Neural progenitor cell (in vitro differentiated cells): Measurements from ENCODE around the gene ATP10D. TPM values are rescaled to one million over a fixed set of nuclear protein-coding genes. Genes with fewer than 3 reads are reported as not detected.

ENCODE experiments used
- DNase-seq: peaks from one replicate; pipeline ENCODE4 v3.0.0-alpha.2; 2016; ENCODE audit warnings: low spot score
- H2AFZ ChIP-seq: fragments of 200-600 bp; sonication (generic); replicated peaks from 2 replicates; pipeline ENCODE4 v1.6.1; 2016; ENCODE audit warnings: antibody characterized with exemption
- H3F3A ChIP-seq: fragments of 200-600 bp; sonication (generic); 2 replicates; pipeline ENCODE4 v1.6.1; 2016; ENCODE audit warnings: antibody characterized with exemption, low read depth
- H3K27ac ChIP-seq: fragments of 200-600 bp; sonication (generic); 2 replicates; pipeline ENCODE4 v1.5.1; 2016; ENCODE audit warnings: mild to moderate bottlenecking
- H3K27me3 ChIP-seq: fragments of 200-600 bp; sonication (generic); 2 replicates; pipeline ENCODE4 v1.6.1; 2016; ENCODE audit warnings: mild to moderate bottlenecking, moderate library complexity
- H3K36me3 ChIP-seq: fragments of 200-600 bp; sonication (generic); 2 replicates; pipeline ENCODE4 v1.5.1; 2016
- H3K4me1 ChIP-seq: fragments of 200-600 bp; sonication (generic); 2 replicates; pipeline ENCODE4 v1.6.1; 2016; ENCODE audit warnings: mixed run types
- H3K4me2 ChIP-seq: fragments of 200-600 bp; sonication (generic); 2 replicates; pipeline ENCODE4 v1.6.1; 2016
- H3K4me3 ChIP-seq: fragments of 200-600 bp; sonication (generic); 2 replicates; pipeline ENCODE4 v1.5.1; 2016
- H3K79me2 ChIP-seq: fragments of 200-600 bp; sonication (generic); 2 replicates; pipeline ENCODE4 v1.6.1; 2016; ENCODE audit warnings: low read depth
- H3K9ac ChIP-seq: fragments of 200-600 bp; sonication (generic); 2 replicates; pipeline ENCODE4 v1.6.1; 2016
- H3K9me3 ChIP-seq: fragments of 200-600 bp; sonication (generic); 2 replicates; pipeline ENCODE4 v1.5.1; 2016; ENCODE audit warnings: low read depth
- H4K20me1 ChIP-seq: fragments of 200-600 bp; sonication (generic); 2 replicates; pipeline ENCODE4 v1.6.1; 2016; ENCODE audit warnings: low read depth
- H3K27ac Mint-ChIP-seq: 3 replicates; pipeline ENCODE4 v1.8.0; 2021; ENCODE audit warnings: mixed read lengths
- H3K27me3 Mint-ChIP-seq: 2 replicates; pipeline ENCODE4 v1.8.0; 2022; ENCODE audit warnings: low read depth, mild to moderate bottlenecking, inconsistent platforms, moderate library complexity, mixed read lengths; ENCODE audit not compliant: insufficient read depth
- H3K36me3 Mint-ChIP-seq: 3 replicates; pipeline ENCODE4 v1.8.0; 2021; ENCODE audit warnings: mixed read lengths
- H3K4me1 Mint-ChIP-seq: 3 replicates; pipeline ENCODE4 v1.8.0; 2021; ENCODE audit warnings: mixed read lengths
- H3K4me3 Mint-ChIP-seq: 3 replicates; pipeline ENCODE4 v1.8.0; 2021; ENCODE audit warnings: mild to moderate bottlenecking, moderate library complexity, mixed read lengths
- H3K9me3 Mint-ChIP-seq: 3 replicates; pipeline ENCODE4 v1.8.0; 2020; ENCODE audit warnings: mixed read lengths
- EZH2 ChIP-seq: fragments of 200-600 bp; sonication (generic); IDR thresholded peaks from 2 replicates; pipeline ENCODE4 v1.6.1; 2017; ENCODE audit warnings: antibody characterized with exemption, mild to moderate bottlenecking, moderate library complexity
- EZH2phosphoT487 ChIP-seq: fragments of 200-600 bp; sonication (generic); IDR thresholded peaks from 2 replicates; pipeline ENCODE4 v1.6.1; 2017; ENCODE audit warnings: antibody characterized with exemption
- total RNA-seq: library from RNA; depleted of rRNA; stranded (reverse); fragments of >200 nt; gene quantifications from 2 replicates; pipeline ENCODE4 v1.2.3, GENCODE V29; 2015; ENCODE audit warnings: low replicate concordance
- TF ChIP-seq, protein P1 (sequence below): fragments of 200-600 bp; sonication (generic); IDR thresholded peaks from 2 replicates; pipeline ENCODE4 v1.5.1; 2017; ENCODE audit warnings: antibody characterized with exemption, mild to moderate bottlenecking

ATP10D gene
- total RNA-seq, 1 donor from 2014 or later: 8.1 TPM

DNA sequence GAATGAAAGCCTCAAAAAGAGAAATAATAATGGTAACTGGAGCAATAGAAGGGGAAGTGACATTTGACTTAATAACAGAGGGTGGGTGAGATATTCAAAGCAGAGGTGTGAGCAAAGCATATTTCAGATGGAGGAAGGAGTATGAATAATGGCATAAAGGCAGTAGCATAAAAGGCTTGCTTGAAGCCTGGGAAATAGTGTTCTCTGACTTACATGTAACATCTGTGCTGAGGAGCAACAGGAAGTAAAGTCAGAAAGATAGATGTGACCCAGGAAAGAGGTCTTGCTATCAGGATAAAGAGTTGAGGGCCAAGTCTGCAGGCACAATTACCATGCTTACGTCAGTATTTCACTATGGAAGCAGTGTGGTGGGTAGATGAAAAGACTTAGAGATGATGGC is 28.4 kb downstream of the ATP10D start:
- TF ChIP-seq, protein P1, sequence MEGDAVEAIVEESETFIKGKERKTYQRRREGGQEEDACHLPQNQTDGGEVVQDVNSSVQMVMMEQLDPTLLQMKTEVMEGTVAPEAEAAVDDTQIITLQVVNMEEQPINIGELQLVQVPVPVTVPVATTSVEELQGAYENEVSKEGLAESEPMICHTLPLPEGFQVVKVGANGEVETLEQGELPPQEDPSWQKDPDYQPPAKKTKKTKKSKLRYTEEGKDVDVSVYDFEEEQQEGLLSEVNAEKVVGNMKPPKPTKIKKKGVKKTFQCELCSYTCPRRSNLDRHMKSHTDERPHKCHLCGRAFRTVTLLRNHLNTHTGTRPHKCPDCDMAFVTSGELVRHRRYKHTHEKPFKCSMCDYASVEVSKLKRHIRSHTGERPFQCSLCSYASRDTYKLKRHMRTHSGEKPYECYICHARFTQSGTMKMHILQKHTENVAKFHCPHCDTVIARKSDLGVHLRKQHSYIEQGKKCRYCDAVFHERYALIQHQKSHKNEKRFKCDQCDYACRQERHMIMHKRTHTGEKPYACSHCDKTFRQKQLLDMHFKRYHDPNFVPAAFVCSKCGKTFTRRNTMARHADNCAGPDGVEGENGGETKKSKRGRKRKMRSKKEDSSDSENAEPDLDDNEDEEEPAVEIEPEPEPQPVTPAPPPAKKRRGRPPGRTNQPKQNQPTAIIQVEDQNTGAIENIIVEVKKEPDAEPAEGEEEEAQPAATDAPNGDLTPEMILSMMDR: no peak
- TF ChIP-seq EZH2phosphoT487: no peak
- TF ChIP-seq EZH2: no peak

DNA sequence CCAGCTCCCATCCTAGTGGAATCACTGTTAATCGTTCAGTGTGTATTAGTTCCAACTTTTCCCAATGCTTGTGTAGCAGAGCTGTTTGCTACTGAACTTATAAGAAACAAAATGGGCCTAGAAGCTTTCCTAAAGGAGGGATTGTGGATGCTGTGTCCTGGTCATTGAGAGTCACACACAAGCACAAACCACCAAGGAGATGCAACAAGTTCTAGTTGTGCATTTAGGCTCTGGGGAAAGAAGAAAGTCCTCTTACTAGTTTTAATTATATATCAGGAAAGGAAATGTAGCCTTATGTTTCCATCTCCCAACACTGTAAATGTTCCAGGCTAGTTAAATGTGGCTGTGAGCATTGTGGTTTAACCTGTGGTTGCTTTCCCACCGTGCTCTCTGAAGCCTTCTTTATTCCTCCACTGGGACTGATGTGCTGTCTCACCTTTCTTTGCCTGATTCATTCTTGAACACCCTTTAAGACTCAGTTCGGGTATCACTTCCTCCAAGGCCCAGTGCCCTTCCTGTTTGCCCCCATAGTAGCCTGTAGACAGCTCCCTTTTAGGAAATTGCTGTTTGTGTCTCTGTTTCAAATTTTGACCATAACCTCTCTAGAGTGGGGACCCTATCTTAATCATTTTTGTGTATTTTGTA is 34.3 kb downstream of the ATP10D start:
- Histone ChIP-seq H3K27ac (no peak overlapping the region), H3K79me2 (no peaks in the 10 kb centered on the region), H3K9me3 (no peaks in the 10 kb centered on the region), H3F3A (no peaks in the 10 kb centered on the region), H3K27me3 (no peaks in the 10 kb centered on the region), H3K9ac (no peak overlapping the region), H3K4me2 (no peak overlapping the region), H3K4me3 (no peak overlapping the region), H3K36me3 (no peaks in the 10 kb centered on the region), H2AFZ (no peak overlapping the region), H3K4me1 (no peaks in the 10 kb centered on the region), H4K20me1 (no peaks in the 10 kb centered on the region)
- Mint-ChIP-seq H3K9me3 (no peaks in the 10 kb centered on the region), H3K4me3 (no peak overlapping the region), H3K4me1 (no peaks in the 10 kb centered on the region), H3K27me3 (no peaks in the 10 kb centered on the region), H3K36me3 (no peaks in the 10 kb centered on the region), H3K27ac (no peak overlapping the region)
- TF ChIP-seq EZH2phosphoT487: no peak
- TF ChIP-seq, protein P1: no peak
- no peak for TF ChIP-seq EZH2
- DNase-seq: no peak

More for the DNA sequence above, 28.4 kb downstream of the ATP10D start:
- no peaks in the 10 kb centered on the region for H3K4me1 Mint-ChIP-seq
- Histone ChIP-seq H3K4me3 (no peak overlapping the region), H3K79me2 (no peaks in the 10 kb centered on the region), H3F3A (no peaks in the 10 kb centered on the region), H4K20me1 (no peaks in the 10 kb centered on the region), H3K27ac (no peak overlapping the region), H3K9me3 (no peaks in the 10 kb centered on the region), H3K4me1 (peaks cover 3% of the 10 kb centered on the region), H3K27me3 (no peaks in the 10 kb centered on the region), H2AFZ (no peak overlapping the region), H3K9ac (no peak overlapping the region), H3K36me3 (no peaks in the 10 kb centered on the region), H3K4me2 (no peak overlapping the region)
- no peaks in the 10 kb centered on the region for H3K9me3 Mint-ChIP-seq
- no peak overlapping the region for H3K27ac Mint-ChIP-seq
- no peak overlapping the region for H3K4me3 Mint-ChIP-seq
- no peaks in the 10 kb centered on the region for H3K36me3 Mint-ChIP-seq
- no peak for DNase-seq
- H3K27me3 Mint-ChIP-seq: no peaks in the 10 kb centered on the region

GRCh38 chr4:47525154-47525819 is 40.2 kb downstream of the ATP10D start:
- Mint-ChIP-seq H3K4me3 (no peak overlapping the region), H3K4me1 (no peaks in the 10 kb centered on the region), H3K27ac (no peak overlapping the region), H3K9me3 (peaks cover 4% of the 10 kb centered on the region), H3K27me3 (no peaks in the 10 kb centered on the region), H3K36me3 (peaks cover 5% of the 10 kb centered on the region)
- no peaks in the 10 kb centered on the region for H3K36me3 ChIP-seq
- DNase-seq: no peak
- no peaks in the 10 kb centered on the region for H3F3A ChIP-seq
- H2AFZ ChIP-seq: no peak overlapping the region
- H3K4me3 ChIP-seq: no peak overlapping the region
- no peaks in the 10 kb centered on the region for H3K9me3 ChIP-seq
- H4K20me1 ChIP-seq: no peaks in the 10 kb centered on the region
- H3K4me2 ChIP-seq: no peak overlapping the region
- TF ChIP-seq, protein P1: no peak
- TF ChIP-seq EZH2 (no peak), EZH2phosphoT487 (no peak)
- no peaks in the 10 kb centered on the region for H3K4me1 ChIP-seq
- no peaks in the 10 kb centered on the region for H3K79me2 ChIP-seq
- no peak overlapping the region for H3K27ac ChIP-seq
- H3K27me3 ChIP-seq: no peaks in the 10 kb centered on the region
- H3K9ac ChIP-seq: no peak overlapping the region
